ENCODE data around the gene IGF2R. TPM values are rescaled to one million over a fixed set of nuclear protein-coding genes. Genes with fewer than 3 reads are reported as not detected.
"Not testable (repeated sequence)": the region's sequence is repeated elsewhere in the genome, so short reads cannot be mapped to it uniquely, and the experiment has no call there.

IGF2R gene
- total RNA-seq, 1 donor from 2014 or later: 87.3 TPM

DNA sequence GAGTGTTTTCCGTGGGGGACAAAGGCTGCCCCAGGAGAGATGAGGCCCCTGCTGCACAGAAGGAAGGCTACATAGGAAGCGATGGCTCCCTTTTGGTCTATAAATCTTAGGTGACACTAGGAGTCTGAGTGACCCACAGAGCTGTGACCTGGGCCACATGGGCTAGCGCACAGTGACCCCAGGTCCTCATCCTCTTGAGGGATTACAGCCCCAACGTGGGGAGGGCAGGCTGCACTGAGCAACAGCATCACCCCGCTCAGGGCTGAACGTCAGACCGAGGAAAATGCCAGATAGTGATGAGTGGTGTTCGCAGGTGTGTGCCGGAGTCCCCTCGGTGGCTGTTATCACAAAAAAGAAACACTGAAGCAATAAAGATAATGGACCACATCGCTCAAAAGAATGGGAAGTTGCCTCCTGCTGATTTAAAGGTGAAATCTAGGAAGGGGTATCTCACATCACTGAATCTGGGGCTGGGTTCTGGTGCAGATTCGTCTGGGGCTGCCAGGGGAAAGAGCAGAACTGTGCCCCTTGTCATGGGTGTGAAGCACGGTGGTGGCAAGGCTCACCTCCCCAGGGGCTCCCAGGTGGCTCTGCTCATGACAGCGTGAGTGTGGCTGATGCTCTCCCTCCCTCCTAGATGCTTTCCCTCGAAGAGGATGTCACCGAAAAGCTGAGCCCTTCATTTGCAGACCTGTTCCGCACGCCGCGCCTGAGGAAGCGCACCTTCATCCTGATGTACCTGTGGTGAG is 167.2 kb downstream of the IGF2R start:
- DNase-seq (ENCODE audit: low spot score): no peak

DNA sequence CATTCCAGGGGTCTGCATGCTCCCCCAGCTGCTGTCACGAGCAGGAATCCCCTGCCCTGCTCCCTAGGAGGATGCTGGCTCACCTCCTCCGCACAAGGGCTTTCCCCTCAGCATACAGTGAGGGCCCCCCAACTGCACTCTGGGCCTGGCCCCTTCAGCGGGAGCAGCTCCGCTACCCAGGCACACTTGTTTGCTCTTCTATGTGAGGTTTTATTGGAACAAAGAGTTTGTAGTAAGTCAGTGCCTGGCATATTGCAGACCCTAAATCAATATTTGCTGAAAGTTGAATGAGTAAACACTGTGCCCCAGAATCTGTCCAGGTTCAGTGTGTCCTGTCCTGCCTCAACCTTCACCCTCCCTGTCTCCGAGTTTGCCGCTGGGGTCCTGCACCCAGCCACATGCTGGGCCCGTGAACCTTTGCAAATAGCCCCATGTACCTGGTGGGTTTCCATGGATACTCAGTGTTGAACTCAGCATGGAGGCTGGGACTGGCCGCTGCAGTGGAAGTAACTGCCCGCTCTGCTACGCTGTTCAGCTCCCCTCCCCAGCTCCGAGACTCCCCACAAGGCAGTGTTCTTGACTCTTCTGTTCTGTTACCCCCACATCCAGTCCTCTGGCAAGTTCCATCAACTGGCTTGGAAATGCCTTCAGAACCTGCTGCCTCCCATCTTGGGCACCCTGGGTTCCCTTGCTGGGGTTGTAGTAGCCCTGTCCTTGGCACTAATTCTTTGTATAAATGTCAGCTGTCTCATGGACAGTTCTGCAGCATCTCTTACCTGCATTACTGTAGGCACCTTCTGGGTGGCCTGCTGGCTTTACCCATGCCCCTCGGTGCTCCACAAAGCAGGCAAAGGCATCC is 168.5 kb downstream of the IGF2R start:
- no peak for DNase-seq (ENCODE audit: low spot score)

- DNase-seq (ENCODE audit: low spot score): peak; percentile 70
Observed at GRCh38 chr6:160137989-160138835, 169.3 kb downstream of the IGF2R start.

GRCh38 chr6:160138839-160139419 is 170.0 kb downstream of the IGF2R start:
- no peak for DNase-seq (ENCODE audit: low spot score)

- DNase-seq (ENCODE audit: low spot score): no peak
Observed at GRCh38 chr6:160139420-160139851, 170.6 kb downstream of the IGF2R start.

- DNase-seq (ENCODE audit: low spot score): not testable (repeated sequence)
Observed at GRCh38 chr6:160140493-160140892, 171.6 kb downstream of the IGF2R start.

GRCh38 chr6:160141001-160141726 is 172.3 kb downstream of the IGF2R start:
- DNase-seq (ENCODE audit: low spot score): no peak

DNA sequence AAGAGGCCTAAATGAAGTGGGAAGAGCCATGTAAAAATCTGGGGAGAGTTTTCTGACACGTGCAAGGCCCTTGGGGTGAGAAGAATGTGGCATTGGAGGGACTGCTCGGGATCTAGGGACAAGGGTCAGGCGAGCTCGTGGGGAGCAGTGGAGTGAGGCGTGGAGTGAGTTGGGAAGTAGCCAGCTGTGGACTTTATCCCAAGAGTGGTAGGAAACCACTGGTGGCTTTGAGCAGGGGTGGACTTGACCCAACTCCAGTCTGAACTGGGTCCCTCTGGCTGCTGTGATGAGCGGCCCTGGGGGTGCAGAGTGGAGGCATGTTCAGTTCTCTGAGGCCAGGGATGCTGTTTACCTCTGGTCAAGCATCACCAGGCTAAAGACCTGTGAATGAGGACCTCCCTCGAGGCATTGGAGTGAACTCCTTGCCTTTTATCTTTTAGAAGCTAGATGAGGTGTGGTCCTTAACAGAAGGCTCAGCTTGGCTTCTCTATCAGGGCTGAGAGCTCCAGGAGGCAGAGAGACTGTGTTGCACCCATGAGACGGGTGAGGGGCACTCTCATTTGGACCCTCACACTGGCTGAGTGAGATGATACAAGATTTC is 173.3 kb downstream of the IGF2R start:
- no peak for DNase-seq (ENCODE audit: low spot score)

- no peak for DNase-seq (ENCODE audit: low spot score)
Observed at GRCh38 chr6:160146454-160147145, 177.7 kb downstream of the IGF2R start.

GRCh38 chr6:160147146-160147536 is 178.3 kb downstream of the IGF2R start:
- no peak for DNase-seq (ENCODE audit: low spot score)

GRCh38 chr6:160154471-160154870 is 185.6 kb downstream of the IGF2R start:
- DNase-seq (ENCODE audit: low spot score): no peak

DNA sequence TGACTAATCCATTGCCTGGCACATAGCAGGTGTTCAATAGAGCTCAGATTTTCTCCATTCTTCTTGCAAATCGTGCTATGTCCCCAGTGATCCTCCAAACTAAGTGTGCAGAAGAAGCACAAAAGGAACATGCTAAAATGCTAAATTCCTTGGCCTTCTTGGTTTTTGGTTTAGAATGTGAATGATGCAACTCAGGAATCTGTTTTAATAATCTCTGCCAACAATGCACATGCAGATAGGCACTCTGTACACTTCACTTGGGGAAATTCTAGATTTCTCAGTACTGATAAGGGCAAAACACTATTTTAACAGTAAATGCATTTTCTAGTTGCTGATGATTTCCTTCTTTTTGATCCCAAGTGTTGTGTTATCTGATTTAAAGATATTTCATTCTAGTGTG is 188.0 kb downstream of the IGF2R start:
- no peak for DNase-seq (ENCODE audit: low spot score)

GRCh38 chr6:160160450-160160849 is 191.6 kb downstream of the IGF2R start:
- DNase-seq (ENCODE audit: low spot score): peak; percentile 61

Other genes starting within 250 kb of the IGF2R start
- gene WTAP, start 241.6 kb upstream of the IGF2R start, total RNA-seq: 111 TPM
- gene ACAT2, start 207.0 kb upstream of the IGF2R start, total RNA-seq: 42.1 TPM
- 153 TPM for gene TCP1, start 179.5 kb upstream of the IGF2R start, total RNA-seq
- gene MRPL18, start 178.6 kb upstream of the IGF2R start, total RNA-seq: 69.6 TPM
- not detected for gene PNLDC1, start 168.8 kb upstream of the IGF2R start, total RNA-seq
- not detected for gene MAS1, start 78.1 kb upstream of the IGF2R start, total RNA-seq
- gene SLC22A1, start 152.7 kb downstream of the IGF2R start, total RNA-seq: 1.2 TPM